Stimulated activated CD4-positive, alpha-beta T cell treated with anti-CD3 and anti-CD28 coated beads, Interleukin-15, amount 100 ng/mL, for 1 hour (primary cell): ENCODE data around the gene KRTAP4-6.
"Not testable (repeated sequence)": the region's sequence is repeated elsewhere in the genome, so short reads cannot be mapped to it uniquely, and the experiment has no call there.

Source experiments
- DNase-seq, 2 donors: peaks; one replicate each; pipeline ENCODE4 v3.0.0-alpha.2; 2020; ENCODE audit warnings: low read depth in 1 of 2, low spot score in 1 of 2

KRTAP4-6 gene

DNA sequence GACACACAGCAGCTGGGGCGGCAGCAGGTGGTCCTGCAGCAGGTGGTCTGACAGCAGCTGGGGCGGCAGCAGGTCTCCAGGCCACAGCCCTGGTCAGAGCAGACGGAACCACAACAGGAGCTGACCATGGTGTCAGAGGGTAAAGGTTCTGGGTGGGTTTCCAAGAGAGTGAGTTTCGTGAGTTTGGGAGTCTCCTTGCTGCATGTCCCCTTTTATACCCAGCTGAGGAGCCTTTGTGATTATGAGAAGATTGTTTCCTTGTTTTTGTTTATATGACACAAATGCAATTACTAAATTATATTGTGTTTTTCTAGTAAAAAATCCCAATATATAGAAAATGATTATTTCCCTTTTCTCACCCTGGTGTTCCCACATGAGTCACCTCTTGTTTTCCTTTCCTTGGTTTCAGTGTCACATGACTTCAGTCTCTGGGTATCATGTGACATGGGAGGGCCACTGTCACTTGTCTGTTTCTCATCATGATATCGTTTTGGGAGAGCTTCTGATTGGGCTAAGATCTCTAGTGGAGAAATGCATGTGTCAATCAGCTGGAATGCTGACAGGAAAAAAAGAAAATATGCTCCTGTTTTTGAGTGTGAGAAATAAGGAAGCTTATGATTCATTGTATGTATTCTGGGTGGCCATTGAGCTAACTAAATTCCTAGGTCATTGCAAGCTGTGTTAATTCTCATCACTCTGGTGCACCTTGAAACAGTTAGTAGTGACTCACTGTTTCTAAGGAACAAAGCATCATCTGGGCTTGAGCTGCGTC is at the start of gene KRTAP4-6:
Gene KRTAP4-6, minus strand, starts transcription at position 185 of the 772 bp plus-strand sequence. Its CDS starts 57 bp downstream, at position 128.
- DNase-seq = no peak

GRCh38 chr17:41189837-41190318 is 49.5 kb upstream of the KRTAP4-6 start, which contains the start of gene KRTAP9-1:
Gene KRTAP9-1, plus strand, starts transcription at chr17:41189887. Its CDS starts 0 bp downstream, at chr17:41189887.
- not testable (repeated sequence) for DNase-seq

GRCh38 chr17:41186872-41187271 is 46.5 kb upstream of the KRTAP4-6 start:
- DNase-seq = no peak

DNA sequence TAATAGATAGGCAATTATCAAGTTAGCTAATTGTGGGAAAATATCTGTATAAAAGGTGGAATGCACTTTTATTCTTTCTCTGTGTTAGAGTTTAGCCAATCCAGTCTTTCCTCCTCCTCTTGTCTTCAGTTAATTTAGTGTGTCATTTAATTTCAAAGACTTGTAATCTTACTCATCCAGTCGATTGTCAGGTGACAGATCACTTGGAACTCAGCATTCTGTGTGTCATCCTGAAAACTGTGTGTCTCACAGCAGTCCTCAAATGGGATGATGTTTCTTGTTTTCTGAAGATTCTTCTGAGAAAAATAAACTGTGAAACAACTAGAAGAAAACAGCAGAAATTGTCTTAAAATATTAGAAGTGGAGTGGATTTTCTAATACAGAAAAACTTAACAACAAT is 44.7 kb upstream of the KRTAP4-6 start:
- DNase-seq = no peak

- no peak for DNase-seq
These were observed 44.2 kb upstream of the KRTAP4-6 start, which contains the start of gene KRTAP4-1 for GRCh38 chr17:41184480-41184961. Gene KRTAP4-1, minus strand, starts transcription at chr17:41184911. Its CDS starts 57 bp downstream, at chr17:41184854.

- no peak for DNase-seq
These were observed 38.7 kb upstream of the KRTAP4-6 start for GRCh38 chr17:41178843-41179616.

DNA sequence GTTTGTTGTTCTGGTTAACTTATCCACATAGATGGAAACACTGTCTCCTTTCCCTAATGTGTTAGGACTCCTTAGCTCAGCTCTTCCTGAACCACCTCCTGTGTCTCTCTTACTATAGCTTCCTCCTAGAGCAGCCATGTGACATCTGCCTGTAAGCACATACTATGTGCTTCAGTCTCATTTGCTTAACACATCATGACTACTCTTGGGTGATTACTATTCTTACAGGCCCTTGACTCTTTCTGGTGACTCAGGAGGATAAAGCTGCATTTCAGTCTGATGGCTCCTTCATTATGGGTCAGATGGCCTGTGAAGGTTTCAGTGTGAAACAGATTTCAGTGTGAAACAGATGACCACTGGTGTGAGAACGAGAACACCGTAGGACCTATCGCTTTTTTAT is 38.0 kb upstream of the KRTAP4-6 start:
- no peak for DNase-seq

- no peak for DNase-seq
These were observed 37.5 kb upstream of the KRTAP4-6 start, which contains the start of gene KRTAP4-2 for GRCh38 chr17:41177727-41178271. Gene KRTAP4-2, minus strand, starts transcription at chr17:41178221. Its CDS starts 57 bp downstream, at chr17:41178164.

DNA sequence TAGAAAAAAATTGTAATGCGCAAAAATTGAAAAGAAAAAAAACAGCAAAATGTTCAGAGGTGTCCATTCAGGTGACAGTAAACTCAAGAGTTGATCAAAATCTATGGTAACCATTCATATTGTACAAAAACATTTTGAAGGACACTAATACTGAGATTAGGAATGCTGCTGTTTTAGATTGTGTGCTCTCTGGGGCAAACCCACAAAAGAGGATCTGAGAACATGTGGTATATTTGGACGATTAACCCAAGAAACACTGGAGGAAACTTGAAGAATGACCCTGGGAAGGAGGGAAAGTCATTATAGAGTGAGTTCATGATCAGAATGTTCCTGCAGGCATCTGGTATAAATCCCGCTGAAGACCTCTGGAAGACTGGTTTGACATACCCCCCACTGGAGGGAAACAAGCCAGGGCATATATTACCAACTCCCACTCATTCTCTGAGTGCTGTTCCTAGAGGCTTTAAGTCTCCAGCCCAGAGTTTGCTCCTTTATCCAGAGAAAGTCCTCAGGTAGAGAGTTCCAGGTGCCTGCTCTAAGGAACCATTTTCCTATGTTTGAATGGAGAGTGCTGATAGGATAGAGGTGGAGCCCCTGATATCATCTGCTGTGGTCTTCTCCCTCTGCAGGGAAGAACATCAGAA is 36.5 kb upstream of the KRTAP4-6 start:
- no peak for DNase-seq

GRCh38 chr17:41171886-41172285 is 31.5 kb upstream of the KRTAP4-6 start:
- no peak for DNase-seq

- no peak for DNase-seq
These were observed 27.8 kb upstream of the KRTAP4-6 start, which contains the start of gene KRTAP4-3 for GRCh38 chr17:41168121-41168520. Gene KRTAP4-3, minus strand, starts transcription at chr17:41168221. Its CDS starts 49 bp downstream, at chr17:41168172.

- no peak for DNase-seq
These were observed 27.2 kb upstream of the KRTAP4-6 start for GRCh38 chr17:41167561-41167960.

DNA sequence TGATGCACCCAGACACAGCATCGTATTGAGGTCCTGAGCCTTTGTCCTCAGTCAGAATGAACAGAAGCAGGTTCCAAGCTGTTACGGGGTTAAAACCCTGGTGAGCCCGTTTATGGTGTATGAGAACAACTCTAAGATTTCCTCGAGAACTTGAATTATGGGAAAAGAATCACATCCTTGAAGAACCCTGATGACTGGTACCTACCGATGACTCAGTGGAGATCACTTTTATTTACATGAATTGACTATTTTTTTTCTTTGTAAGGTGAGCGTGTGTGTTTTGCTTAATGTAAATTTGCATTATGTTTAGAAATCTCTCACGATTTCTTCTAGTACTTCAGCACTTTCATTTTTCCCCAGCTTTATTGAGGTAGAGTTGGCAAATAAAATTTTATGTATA is 23.5 kb upstream of the KRTAP4-6 start:
- no peak for DNase-seq

DNA sequence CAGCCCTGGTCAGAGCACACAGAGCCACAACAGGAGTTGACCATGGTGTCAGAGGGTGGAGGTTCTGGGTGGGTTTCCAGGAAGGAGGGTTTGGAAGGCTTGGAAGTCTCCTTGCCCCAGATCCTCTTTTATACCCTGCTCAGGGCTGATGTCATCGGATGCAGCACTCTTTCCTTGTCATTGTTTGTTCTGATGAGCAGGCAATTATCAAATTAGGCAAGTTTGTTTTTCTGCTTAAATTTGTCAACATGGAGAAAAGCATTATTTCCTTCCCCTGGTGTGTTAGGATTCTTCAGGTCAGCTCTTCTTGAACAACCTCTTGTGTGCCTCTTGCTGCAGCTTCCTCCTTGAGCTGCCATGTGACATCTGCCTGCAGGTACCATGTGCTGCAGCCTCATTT is 20.3 kb upstream of the KRTAP4-6 start, which contains the start of gene KRTAP4-4:
Gene KRTAP4-4, minus strand, starts transcription at position 101 of the 400 bp plus-strand sequence. Its CDS starts 57 bp downstream, at position 44.
- no peak for DNase-seq

- DNase-seq = not testable (repeated sequence)
These were observed 19.8 kb upstream of the KRTAP4-6 start for GRCh38 chr17:41160190-41160589.

GRCh38 chr17:41153856-41154255 is 13.5 kb upstream of the KRTAP4-6 start:
- DNase-seq = no peak

DNA sequence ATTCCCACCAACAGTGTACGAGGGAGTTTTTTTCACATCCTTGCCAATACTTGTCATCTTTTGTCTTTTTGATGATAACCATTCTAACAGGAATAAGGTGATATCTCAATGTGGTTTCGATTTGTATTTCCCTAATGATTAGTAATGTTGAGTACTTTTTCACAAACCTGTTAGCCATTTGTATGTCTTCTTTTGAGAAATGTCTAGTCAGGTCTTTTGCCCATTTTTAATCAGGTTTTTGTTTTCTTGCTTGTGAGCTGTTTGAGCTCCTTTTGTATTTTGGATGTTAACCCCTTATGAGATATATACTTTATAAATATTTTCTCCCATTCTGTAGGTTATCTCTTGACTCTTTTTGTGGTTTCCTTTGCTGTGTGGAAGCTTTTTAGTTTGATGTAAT is 11.2 kb upstream of the KRTAP4-6 start:
- DNase-seq = no peak

DNA sequence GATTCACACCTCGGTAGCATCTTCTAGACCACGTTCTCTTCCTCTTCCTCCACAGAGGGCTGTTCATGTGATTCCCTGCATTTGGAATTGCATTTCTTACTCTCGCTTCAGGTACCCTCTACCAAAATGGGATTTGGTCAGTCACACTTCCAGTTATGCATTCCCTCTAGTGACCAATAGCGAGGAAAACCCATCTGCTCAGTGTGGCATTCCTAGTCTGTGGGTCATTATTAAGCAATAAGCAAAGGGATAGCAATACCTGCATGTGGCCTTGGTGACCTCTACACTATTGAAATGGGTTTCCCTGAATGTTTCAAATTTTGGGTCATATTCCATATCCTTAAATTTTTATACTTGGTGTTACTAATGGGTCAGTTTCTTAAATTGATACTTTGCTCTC is 9.7 kb upstream of the KRTAP4-6 start:
- no peak for DNase-seq

- DNase-seq = no peak
These were observed 9.3 kb upstream of the KRTAP4-6 start, which contains the start of gene KRTAP4-5 for GRCh38 chr17:41149652-41149985. Gene KRTAP4-5, minus strand, starts transcription at chr17:41149825. Its CDS starts 58 bp downstream, at chr17:41149767.

- DNase-seq = not testable (repeated sequence)
These were observed 8.8 kb upstream of the KRTAP4-6 start for GRCh38 chr17:41148971-41149651.
